NK-92 (cell line): ENCODE results near the gene GLYATL1B.
"Not testable (repeated sequence)": the region's sequence is repeated elsewhere in the genome, so short reads cannot be mapped to it uniquely, and the experiment has no call there.

Experiments
- DNase-seq: peaks from one replicate; lab custom pipeline; 2025; ENCODE audit not compliant: unreplicated experiment; lab: John Stamatoyannopoulos, UW

GLYATL1B gene, protein sequence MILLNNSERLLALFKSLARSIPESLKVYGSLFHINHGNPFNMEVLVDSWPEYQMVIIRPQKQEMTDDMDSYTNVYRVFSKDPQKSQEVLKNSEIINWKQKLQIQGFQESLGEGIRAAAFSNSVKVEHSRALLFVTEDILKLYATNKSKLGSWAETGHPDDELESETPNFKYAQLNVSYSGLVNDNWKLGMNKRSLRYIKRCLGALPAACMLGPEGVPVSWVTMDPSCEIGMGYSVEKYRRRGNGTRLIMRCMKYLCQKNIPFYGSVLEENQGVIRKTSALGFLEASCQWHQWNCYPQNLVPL

DNA sequence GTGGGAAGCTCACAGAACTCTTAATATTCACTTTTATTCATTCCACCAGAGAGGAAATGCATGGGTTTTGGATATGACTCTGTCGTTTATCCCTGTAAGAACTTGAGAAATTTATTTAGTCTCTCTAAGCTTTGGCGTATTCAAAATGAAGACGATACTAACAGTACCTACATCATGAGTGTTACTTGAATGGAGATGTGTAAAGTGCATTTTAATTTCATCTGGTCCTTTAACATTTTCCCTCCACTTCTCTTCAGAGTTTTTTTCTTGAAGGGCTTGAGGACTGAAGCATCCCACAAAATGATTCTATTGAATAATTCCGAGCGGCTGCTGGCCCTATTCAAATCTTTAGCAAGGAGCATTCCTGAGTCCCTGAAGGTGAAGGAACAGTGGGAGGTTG lies at the start of gene GLYATL1B:
Gene GLYATL1B (plus strand): TSS at position 301 of the 400 bp plus-strand sequence. CDS start 0 bp downstream, at position 301.
- DNase-seq, result not testable (repeated sequence)

DNA sequence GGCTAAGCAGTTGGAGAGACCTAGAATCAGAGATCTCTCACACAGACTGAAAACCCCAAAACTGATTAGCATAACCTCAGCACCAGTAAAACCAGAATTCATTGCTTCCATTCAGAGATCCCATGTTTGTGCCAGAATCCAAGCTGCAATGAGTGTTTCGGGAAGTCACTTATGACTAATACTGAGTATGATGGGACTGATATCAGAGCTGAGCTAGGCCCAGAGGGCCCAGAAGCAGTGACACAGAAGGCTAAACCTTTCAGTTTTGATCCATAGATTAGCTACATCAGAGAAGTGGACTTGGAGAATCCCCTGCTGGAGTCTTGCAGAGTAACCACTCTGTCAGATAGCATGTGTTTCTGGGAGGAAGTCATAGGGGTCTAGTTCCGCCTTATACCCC lies 49.6 kb upstream of the GLYATL1B start:
- not testable (repeated sequence) for DNase-seq

DNA sequence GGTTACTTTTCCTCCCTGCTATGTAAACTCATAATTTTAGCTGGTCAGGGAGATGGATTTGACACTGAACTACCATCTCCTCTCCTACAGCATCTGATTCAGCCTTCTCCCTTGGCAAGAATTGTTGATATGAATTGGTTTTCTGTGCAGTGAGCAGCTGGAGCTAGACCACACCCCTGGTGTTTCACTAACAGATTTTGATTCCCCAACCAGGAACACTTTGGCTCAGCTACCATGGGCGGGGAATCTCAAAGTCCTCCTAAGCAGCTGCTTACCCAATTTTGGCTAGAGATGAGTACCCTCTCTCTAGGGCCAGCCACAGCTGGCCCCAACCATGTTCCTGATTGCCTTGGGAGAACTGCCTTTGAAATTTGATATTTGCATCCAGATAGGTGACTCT lies 48.7 kb upstream of the GLYATL1B start:
- DNase-seq, result not testable (repeated sequence)

DNA sequence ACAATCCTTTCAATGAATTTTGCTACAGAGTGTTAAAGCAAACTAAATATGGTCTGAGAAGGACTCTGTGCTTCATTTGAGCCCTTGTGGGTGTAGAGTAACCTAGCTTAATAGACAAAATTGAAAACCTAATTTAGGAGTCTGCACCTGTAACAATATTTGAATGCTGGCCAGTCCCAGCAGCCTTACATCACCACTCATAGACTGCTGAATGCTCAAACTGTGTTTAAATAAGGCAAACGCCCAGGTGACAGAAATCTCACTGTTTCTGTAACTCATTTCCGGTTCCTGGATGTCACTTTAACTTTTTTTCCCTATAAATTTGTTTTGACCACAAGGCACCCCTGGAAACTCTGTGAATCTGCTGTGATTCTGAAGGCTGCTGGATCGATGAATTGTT lies 45.5 kb upstream of the GLYATL1B start:
- no peak for DNase-seq

DNA sequence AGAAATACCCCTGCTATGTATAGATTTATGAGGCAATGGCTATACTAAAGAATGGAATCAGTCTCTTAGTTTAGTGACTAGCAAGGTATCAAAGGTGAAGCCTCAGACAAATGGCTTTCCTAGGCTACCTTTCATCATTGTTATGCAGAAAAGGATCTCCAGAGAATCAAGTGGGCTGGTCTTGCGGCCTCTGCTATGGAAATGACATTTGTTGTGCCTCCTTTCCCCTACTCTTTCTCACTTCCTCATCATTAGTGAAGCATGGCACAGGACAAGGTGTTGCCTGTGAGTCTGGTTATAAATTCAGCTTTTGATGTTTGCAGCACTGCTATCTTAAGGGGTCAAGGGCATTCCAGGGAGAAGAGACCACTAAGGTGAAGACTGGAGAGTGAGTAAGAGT lies 34.7 kb upstream of the GLYATL1B start:
- not testable (repeated sequence) for DNase-seq

DNA sequence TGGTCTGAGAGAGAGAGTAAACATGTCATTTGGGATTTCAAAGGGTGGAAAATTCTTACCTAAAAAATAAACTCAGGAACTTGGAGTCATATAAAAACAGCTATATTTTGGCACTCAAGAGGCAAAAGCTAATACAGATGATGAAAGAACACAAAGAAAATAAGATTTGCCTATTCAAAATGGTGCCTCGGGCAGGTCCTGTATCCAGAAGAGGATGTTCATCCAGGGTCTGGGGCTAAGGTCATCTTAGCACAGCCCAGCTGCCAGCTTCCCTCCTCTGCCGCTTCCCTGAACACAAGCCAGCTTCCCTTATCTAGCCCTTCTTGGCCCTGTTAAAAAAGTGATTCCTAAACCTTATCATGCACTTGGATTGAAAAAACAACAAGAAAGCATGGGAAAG lies 33.8 kb upstream of the GLYATL1B start:
- not testable (repeated sequence) for DNase-seq

DNA sequence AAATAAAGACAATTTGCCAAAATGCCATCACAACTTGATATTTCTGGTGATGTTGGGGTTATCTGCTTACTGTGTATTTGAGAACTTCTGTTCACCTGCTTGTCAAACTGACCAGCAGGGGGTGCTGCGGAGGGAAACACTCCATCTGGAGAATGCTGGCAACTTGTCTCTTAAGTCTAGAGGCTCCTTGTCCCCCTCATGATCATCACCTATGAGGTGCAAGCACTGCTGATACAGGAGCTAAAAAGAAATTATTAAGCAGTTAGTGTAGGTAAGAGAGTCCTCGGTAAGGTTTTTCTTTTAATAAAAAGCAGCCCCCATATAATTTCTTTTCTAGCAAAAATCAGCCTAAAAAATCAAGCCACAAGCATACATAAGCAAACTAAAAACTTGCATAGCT lies 32.7 kb upstream of the GLYATL1B start:
- DNase-seq, result no peak

DNA sequence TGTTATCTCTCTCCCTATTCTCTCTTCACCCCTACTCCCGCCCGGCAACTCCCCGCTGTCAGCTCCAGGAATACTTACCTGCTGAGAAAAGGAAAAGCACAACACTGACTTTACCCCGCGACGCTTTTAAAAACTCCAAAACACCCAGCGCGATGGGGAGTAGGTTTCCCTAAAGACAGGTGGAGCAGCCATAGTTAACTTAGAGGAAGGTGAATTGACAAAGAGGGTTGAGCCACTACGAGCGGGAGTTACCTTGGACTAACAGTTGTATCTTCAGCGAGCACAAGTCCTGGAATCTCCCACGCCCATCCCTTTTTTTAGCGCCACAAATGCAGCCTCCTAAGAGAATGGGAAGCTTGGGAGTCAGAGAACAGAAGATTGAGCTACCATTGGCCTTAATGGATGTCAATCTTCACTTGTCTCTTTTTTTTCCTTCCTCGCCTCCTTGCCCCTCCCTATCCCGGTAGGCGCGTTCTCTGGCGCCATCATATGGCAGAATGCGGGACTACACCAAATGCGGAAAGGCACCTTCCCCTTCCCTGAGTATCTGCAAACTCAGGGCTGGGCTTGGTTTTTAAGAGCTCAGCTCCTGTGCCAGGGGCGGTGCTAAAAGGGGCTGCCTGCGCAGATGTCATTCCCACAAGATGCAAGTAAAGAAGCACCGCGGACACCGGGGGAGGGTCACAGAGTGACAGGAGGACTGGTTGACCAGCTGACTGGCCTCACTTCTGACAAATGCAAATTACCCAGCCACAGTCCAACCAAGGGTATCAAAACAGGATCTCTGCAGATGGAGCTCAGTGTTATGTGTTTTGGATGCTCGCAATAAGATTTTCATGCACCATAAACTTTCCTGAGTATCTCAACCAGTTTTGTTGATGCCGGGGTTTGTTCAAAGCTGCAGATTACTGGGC lies 27.7 kb upstream of the GLYATL1B start:
- not testable (repeated sequence) for DNase-seq

DNA sequence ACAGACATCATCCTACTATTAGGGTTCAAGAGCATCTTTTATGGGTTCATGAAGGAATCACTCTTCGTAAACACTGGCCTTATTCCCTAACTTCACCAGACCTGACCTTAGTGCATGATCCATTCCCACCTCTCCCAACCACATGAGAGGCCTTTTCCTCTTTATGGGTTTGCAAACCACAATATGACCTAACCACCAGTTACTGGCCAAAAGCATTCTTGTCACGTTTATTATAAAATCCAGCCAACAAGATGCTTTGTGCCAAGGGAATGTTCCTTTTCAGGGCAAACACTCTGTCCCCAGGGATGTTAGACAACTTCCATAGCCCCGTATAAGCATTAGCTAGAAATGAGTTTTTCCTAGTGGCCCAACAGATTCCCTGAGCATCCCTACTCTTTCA lies 26.0 kb upstream of the GLYATL1B start:
- not testable (repeated sequence) for DNase-seq

DNA sequence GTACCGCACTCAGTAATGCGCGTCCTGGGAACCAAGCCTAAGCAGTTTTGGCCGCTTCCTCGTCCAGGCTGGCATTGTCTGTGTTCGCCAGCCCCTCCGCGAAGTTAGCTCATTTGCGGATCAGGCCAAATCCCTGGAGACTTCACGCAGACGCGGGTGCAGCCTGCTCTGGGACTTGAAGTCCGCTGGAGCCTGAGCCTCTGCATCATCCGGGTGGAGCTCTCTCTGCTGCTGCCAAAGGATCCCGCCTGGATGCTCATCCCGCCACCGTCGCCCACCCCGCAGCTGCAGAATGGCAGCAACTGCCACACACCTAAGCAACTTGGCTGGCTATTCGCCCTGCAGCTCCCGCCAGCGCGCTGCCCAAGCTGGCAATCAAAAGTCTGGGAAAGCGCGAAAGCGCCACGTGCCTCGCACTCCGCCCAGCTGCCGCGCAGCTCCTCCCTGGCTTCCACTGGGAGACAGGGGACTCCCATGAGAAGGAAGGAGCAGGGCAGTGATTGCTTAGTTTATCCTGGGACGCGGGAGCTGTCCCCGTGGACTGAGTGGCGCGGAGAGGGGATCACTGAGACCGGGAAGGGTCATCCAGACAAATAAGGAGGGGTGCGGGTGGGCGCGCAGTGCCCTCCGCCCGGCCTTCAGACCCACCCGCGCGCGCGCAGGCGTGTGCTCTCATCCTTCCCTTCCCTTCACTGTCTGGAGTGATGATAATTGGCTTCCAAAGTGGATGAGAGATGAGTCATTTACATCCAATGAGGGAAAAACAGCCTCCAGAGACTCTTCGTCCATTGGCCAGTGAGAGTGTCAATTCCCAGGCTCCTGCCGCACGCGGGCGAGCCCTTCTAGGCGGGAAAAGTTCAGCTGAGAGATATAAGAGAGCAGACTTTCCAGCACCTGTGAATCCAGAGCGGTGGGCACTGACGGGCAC lies 23.2 kb upstream of the GLYATL1B start:
- DNase-seq, result no peak

DNA sequence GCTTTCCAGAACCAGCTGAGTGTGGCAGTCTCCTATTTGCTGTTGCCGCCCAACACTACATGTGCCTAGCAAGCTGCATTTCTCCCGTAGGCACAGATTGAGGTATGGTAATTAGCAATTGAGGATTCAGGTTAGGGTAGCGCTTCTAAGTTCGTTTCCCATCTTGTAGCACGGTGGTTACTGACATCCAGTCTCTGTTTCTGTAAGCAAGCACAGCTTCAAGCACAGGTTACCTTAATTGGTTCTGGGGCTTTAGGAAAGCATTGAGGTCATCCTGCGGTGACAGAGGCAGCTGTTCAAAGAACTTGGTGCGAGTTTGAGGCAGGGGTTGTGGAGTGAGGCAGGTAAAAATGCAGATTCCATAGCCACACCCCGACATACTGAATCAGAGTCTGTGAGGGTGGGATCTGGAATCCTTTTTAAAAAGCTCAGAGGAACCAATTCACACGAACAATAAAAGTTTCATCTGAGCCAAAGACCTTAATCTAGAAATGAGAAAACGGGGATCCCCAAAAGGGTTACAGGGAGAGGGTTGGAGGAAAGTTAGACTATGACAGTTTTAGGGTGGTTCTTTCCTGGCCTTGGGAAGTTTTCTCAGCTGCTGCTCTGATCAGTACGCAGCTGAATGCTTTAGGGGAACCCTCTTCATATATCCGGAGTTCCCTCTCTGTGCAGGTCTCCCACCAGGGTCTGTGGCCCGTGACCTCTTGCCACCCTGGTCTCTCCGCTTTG lies 21.9 kb upstream of the GLYATL1B start:
- DNase-seq, result not testable (repeated sequence)

DNA sequence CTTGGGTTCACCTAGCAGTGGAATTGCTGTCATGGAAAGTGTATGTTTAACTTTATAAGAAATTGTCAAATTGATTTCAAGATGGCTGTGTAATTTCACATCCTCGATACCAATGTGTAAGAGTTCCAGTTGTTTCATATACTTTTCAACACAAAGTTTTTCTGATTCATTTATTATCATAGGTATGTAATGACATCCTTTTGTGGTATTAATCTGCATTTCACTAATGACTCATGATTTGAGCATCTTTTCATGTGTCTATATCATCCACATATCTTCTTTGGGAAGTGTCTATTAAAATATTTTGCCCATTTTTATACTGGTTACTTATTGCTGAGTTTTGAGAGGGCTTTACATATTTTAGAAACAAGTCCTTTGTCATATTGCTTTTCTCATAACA lies 17.0 kb upstream of the GLYATL1B start:
- no peak for DNase-seq

DNA sequence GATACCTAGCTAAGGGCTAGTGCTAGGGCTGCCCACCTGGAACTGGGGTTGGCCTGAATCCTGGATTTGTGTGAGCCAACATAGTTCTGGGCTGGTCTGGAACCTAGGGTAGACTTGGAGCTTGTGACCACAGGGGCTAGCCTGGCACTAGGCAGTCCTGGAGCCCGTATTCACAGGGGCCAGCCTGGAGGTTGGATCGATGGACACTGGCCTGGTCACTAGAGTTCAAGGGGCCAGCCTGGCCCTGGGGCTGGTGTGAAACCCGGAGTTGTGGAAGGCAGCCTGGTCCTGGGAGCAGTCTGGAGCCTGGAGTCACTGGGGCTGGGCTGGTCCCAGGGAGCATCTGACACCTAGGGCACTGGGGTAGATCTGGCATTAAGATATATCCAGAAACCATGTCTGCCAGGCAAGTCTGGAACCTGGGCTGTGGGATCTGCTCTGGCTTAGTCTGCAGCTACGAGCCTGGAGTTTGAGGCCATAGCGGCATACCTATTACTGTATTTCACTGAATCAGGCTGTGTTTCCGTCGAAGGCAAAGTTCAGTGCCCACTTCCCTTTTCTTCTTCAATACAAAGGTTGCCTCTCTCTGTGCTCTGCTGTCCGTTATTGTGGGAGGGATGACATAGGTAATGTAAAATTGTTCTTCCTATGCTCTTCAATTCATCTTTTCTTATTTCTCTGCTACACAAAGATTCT lies 9.1 kb upstream of the GLYATL1B start:
- DNase-seq, result no peak

DNA sequence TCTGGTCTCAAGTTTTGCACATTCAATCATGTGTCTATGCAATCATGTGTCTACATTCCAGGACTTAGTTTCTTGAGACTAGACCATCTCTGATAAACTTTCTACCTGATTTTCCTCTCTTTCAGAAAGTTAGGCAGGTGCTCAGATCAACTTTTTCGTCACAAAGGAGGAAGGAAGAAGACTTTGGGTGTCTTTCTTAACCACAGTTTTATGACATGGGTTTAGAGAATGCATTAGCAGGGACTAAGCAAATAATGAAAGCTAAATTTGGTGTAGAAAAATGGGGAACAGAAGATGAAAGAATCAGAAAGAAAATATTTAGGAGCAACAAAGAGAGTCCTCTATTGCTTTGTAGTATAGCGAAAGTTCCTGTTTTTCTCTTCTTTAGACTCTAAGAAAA lies 7.7 kb upstream of the GLYATL1B start:
- DNase-seq, result no peak

DNA sequence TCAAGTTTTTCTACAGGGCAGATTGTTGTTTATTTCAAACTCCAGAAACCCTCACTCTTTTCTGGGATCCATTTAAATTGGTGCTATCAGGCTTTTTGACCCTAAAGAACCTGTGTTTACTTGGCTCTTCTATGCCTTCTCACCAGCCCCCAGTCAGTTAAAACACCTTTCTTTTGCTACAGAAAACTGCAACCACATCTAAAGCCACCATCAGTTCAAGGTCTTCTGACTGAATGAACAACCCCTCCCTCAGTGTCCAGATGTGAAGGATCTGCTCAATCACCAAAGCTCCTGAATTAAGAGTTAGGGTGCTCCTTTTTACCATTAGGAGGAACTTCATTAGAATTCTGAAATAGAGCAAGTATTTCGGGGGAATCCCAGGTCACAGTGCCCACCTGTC lies 7.0 kb upstream of the GLYATL1B start:
- DNase-seq, result no peak

DNA sequence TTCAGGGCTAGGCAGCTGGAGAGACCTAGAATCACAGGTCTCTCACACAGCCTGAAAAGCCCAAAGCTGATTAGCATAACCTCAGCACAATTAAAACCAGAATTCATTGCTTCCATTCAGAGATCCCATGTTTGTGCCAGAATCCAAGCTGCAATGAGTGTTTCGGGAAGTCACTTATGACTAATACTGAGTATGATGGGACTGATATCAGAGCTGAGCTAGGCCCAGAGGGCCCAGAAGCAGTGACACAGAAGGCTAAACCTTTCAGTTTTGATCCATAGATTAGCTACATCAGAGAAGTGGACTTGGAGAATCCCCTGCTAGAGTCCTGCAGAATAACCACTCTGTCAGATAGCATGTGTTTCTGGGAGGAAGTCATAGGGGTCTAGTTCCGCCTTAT lies 5.7 kb upstream of the GLYATL1B start:
- not testable (repeated sequence) for DNase-seq

DNA sequence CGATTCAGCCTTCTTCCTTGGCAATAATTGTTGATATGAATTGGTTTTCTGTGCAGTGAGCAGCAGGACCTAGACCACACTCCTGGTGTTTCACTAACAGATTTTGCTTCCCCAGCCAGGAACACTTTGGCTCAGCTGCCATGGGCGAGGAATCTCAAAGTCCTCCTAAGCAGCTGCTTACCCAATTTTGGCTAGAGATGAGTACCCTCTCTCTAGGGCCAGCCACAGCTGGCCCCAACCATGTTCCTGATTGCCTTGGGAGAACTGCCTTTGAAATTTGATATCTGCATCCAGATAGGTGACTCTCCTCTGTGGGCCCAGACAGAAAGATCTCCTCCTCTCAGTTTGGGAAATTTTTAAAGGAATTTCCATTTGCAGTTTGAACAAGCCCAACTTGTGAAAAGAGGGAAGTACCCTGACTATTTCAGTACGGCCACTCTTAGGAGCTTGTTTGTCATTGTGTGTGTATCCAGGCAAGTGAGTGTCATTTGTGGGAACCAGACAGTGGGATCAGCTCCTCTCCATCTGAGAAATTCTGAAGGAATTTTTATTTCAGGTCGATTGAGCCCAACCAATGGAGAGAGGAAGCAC lies 4.6 kb upstream of the GLYATL1B start:
- DNase-seq, result not testable (repeated sequence)

DNA sequence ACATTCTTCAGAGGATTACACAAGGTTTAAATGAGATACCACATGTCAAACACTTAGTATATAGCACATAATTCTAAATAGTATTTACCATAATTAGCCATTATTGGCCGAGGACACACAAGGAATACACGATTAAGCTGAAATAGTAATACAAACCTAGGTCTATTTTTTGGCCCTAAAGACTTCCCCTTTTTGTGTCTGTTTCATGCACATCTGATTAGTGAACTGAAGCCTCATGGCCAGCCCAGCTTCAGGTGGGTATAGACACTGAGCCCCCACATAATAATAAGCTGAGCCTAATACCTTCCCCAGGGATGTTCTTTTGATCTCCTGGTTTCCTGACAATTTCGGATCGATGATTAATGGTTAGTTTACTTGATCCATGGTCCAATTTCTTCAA lies 2.1 kb downstream of the GLYATL1B start:
- DNase-seq, result no peak

DNA sequence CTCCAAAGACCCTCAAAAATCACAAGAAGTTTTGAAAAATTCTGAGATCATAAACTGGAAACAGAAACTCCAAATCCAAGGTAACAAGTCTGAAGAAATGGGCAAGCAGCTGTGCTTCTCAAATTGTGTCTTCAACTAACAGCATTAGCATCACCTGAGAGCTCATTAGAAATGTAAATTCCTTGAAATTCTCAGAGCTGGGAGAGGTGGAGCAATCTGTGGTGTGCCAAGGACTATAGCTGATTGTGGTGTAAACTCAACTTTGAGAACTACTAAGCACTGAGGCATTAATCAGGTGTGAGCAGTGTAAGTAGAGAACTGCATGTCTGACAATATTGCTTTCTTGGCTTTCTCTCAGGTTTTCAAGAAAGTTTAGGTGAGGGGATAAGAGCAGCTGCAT lies 7.5 kb downstream of the GLYATL1B start:
- not testable (repeated sequence) for DNase-seq
